Ovary (tissue), 3 donors: ENCODE results near the gene CAMTA1.

ENCODE experiments used
- CTCF ChIP-seq, 3 donors: fragments of 450-650 bp in 2 of 3; fragments of 200-600 bp in 1 of 3; IDR thresholded peaks; one replicate each; pipeline versions ENCODE4 v1.5.1 to v1.8.0; 2016 to 2022; ENCODE audit warnings: antibody characterized with exemption in 3 of 3, mild to moderate bottlenecking in 1 of 3
- POLR2A ChIP-seq: fragments of 450-650 bp; IDR thresholded peaks from one replicate; pipeline ENCODE4 v1.6.1; 2017; ENCODE audit warnings: antibody characterized with exemption, mild to moderate bottlenecking, moderate library complexity
- donor health status: DM: no; HTN: no; CAD: no.

GRCh38 chr1:7076117-7076516 lies 290.9 kb downstream of the CAMTA1 start:
- TF ChIP-seq CTCF (IDR thresholded peaks at IDR 0.05) = no peak
- no peak for TF ChIP-seq POLR2A
